ENCODE measurements around the gene GLI1.

DNA sequence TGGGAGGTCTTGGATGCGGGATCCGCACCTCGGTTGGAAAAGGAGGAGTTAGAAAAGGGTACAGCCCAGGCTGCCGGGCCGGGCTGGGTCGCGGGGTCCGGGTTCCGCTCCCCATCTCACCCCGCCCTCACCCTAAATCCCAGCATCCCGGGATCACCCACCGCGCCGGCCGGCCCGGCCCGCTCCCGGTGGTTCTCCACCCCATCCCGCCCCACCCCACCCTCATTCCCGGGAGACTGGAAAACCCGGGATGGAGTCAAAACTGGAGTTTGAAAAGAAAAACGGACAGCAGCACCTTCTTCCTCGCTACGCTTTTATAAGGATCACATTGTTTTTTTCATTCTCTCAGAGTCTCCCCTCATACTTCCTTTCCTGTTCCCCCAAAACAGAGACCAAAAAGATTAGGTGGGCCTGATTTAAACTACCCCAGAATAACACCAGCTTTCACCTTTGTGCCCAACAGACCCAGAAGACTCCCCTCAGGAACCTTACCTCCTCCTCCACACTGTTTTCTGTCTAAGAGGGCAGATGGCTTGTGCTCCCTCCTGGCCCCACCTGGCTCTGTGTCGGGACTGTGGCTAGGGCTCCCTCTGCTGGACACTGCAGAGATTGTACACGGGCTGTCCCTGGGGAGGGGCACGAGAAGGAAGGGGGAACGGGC, 2.8 kb downstream of the GLI1 start:
- TF ChIP-seq, protein P1, sequence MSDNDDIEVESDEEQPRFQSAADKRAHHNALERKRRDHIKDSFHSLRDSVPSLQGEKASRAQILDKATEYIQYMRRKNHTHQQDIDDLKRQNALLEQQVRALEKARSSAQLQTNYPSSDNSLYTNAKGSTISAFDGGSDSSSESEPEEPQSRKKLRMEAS (IDR thresholded peaks at IDR 0.05), result peak; percentile 75; the same call in 1 of the 2 replicates
- no peak for TF ChIP-seq EP300 (IDR thresholded peaks at IDR 0.05; ENCODE audit: borderline replicate concordance)
